AG04450 (cell line): Measurements from ENCODE around the gene ZC3H13. TPM values are rescaled to one million over a fixed set of nuclear protein-coding genes. Genes with fewer than 3 reads are reported as not detected.

ENCODE experiments used
- CTCF ChIA-PET: fragments of 300-600, 350-600 bp; formaldehyde crosslinking; extraction: SDS; loops from one replicate; lab custom pipeline; 2022; ENCODE audit warnings: antibody characterized with exemption, inconsistent platforms; lab: Charles Lee
- POLR2A ChIA-PET: fragments of 350-600 bp; formaldehyde crosslinking; extraction: SDS; loops from one replicate; lab custom pipeline; 2021; ENCODE audit warnings: antibody characterized with exemption, inconsistent platforms; lab: Yijun Ruan, JAX
- DNase-seq: peaks from one replicate; pipeline ENCODE4 v3.0.0-alpha.2; 2011; ENCODE audit warnings: low read depth, low spot score
- H3K27ac ChIP-seq: one replicate; pipeline ENCODE4 v1.5.1; 2012; ENCODE audit warnings: low read depth, low read length, control low read depth
- H3K27me3 ChIP-seq: one replicate; pipeline ENCODE4 v1.6.0; 2012; ENCODE audit warnings: low read length; ENCODE audit not compliant: control insufficient read depth, insufficient read depth
- H3K4me3 ChIP-seq: 2 replicates; pipeline ENCODE4 v1.5.1; 2011; ENCODE audit warnings: mild to moderate bottlenecking, low read depth, low read length, control low read depth
- H3K9me3 ChIP-seq: 2 replicates; pipeline ENCODE4 v1.5.1; 2012; ENCODE audit warnings: low read length; ENCODE audit not compliant: control insufficient read depth, insufficient read depth
- CTCF ChIP-seq: IDR thresholded peaks from 2 replicates; pipeline ENCODE4 v1.5.1; 2011; ENCODE audit warnings: low read depth, low read length, control low read depth, inconsistent platforms
- polyA plus RNA-seq: library from polyadenylated mRNA; depleted of rRNA; stranded (reverse); fragments of >200 nt; gene quantifications from 2 replicates; pipeline ENCODE4 v1.2.3, GENCODE V29; 2011

The ZC3H13 gene
- polyA plus RNA-seq, 1 experiment, result 10.6 TPM

- no peak for DNase-seq
- no peak overlapping the region for H3K4me3 ChIP-seq
- H3K27me3 ChIP-seq, result peaks cover 40% of the 10 kb centered on the region
- TF ChIP-seq CTCF, result no peak
- POLR2A ChIA-PET, result no interaction called here
- no peaks in the 10 kb centered on the region for H3K9me3 ChIP-seq
- no peak overlapping the region for H3K27ac ChIP-seq
- CTCF ChIA-PET, result no interaction called here
Measured at GRCh38 chr13:45936621-45937020, 115.9 kb downstream of the ZC3H13 start.

DNA sequence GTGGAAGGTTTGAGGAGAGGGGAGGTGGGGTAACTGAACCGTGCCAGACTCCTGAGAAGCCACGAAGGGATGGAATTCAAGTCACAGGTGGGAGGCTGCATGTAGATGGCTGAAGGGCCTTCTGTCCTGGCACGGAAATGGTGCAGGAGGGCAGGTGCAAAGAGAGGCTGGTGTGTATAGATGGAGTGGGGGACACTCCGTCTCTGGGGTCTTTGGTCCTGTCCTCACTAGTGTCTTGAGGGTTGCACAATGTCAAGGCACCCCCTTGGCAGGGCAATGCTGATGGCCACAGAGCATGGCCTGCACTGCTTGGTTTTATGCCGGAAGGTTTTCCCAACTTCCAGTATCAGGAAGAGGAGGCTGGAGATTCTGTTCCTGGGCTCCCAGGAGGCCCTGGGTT lies 118.3 kb downstream of the ZC3H13 start:
- ChIA-PET POLR2A (no interaction called here), CTCF (no interaction called here)
- no peak overlapping the region for H3K4me3 ChIP-seq
- no peaks in the 10 kb centered on the region for H3K9me3 ChIP-seq
- no peak for TF ChIP-seq CTCF
- no peak for DNase-seq
- no peak overlapping the region for H3K27ac ChIP-seq
- peaks cover 42% of the 10 kb centered on the region for H3K27me3 ChIP-seq

DNA sequence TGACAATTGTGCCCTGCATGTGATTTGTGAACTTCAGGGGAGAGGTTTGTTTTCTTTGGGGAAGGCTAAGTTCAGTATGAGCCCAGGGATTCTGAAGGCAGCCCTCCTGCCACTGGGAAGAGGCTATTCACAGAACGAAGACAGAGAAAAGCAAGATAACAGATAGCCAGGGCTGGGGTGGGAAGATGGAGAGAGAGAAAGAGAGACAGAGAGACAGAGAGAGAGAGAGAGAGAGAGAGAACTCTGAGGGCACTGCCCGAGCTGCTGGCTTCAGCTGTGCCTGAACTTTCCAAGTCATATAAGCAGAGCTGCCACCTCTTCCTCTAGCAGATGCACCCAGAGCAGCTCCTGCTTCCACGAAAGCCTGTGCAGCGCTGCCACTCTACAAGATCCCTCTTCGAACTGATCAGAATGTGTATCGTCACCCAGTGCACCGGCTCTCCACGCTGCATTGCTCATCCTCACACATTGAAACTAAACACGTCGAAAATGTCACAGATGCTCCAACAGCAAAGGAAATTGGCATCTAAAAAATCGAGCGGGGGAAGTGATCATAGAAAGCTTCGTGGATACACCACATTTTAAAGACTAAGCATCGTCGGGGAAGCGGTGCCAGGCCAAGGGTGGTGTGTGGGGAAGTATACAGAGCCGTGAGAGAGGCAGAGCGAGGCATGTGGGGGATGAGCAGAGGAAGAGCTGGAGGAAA lies 119.2 kb downstream of the ZC3H13 start:
- H3K27me3 ChIP-seq, result peaks cover 40% of the 10 kb centered on the region
- ChIA-PET CTCF (no interaction called here), POLR2A (no interaction called here)
- H3K27ac ChIP-seq, result no peak overlapping the region
- no peak for TF ChIP-seq CTCF
- DNase-seq, result no peak
- no peaks in the 10 kb centered on the region for H3K9me3 ChIP-seq
- H3K4me3 ChIP-seq, result no peak overlapping the region

DNA sequence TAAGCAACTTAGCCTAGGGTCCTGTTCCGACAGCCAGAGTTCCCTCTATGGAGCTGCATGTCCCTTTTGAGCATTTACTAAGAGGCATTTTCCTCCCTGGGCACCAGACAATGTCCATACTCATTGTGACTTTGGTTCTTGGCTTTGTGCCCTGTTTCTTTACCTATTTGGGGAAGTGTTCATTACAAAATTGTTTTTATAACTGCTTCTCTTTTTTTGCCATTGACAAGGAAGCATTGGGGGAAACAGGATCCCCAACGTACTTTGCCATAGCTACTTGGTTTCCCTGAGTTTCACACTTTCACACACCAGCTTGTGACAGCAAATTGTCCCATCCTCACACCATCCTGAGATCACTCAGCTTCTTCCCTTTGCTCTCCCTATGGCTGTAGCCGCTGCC lies 119.9 kb downstream of the ZC3H13 start:
- H3K9me3 ChIP-seq, result no peaks in the 10 kb centered on the region
- CTCF ChIA-PET, result no interaction called here
- no peak overlapping the region for H3K27ac ChIP-seq
- H3K27me3 ChIP-seq, result peaks cover 37% of the 10 kb centered on the region
- no peak overlapping the region for H3K4me3 ChIP-seq
- POLR2A ChIA-PET, result no interaction called here
- TF ChIP-seq CTCF, result no peak
- no peak for DNase-seq

- POLR2A ChIA-PET, result no interaction called here
Measured at GRCh38 chr13:45932172-45932571, 120.4 kb downstream of the ZC3H13 start.

More at GRCh38 chr13:45932172-45932571, 120.4 kb downstream of the ZC3H13 start:
- H3K27ac ChIP-seq, result no peak overlapping the region
- peaks cover 38% of the 10 kb centered on the region for H3K27me3 ChIP-seq
- H3K9me3 ChIP-seq, result no peaks in the 10 kb centered on the region
- no peak for TF ChIP-seq CTCF
- H3K4me3 ChIP-seq, result no peak overlapping the region
- no peak for DNase-seq
- CTCF ChIA-PET, result no interaction called here
